GM18520 (cell line): Measurements from ENCODE around the gene CDK13.
"Not testable (repeated sequence)": the region's sequence is repeated elsewhere in the genome, so short reads cannot be mapped to it uniquely, and the experiment has no call there.

ENCODE experiments used
- ATAC-seq: cut with Tn5 transposase; IDR thresholded peaks from one replicate; pipeline ENCODE4 v1.9.1; 2021; ENCODE audit not compliant: unreplicated experiment

The CDK13 gene

GRCh38 chr7:40145596-40146130 is 195.6 kb downstream of the CDK13 start:
- ATAC-seq = not testable (repeated sequence)

- ATAC-seq = no peak
Observed at GRCh38 chr7:40147371-40148246, 197.6 kb downstream of the CDK13 start.

GRCh38 chr7:40148247-40148580 is 198.2 kb downstream of the CDK13 start:
- not testable (repeated sequence) for ATAC-seq

GRCh38 chr7:40148671-40149070 is 198.6 kb downstream of the CDK13 start:
- ATAC-seq = no peak
